H9 (cell line): ENCODE measurements around the gene LDB2. TPM values are rescaled to one million over a fixed set of nuclear protein-coding genes. Genes with fewer than 3 reads are reported as not detected.

Experiments
- DNase-seq: peaks from one replicate; pipeline ENCODE4 v3.0.0-alpha.2; 2017
- H2AFZ ChIP-seq: one replicate; pipeline ENCODE4 v1.6.1; 2013; ENCODE audit warnings: mild to moderate bottlenecking, low read length, control low read depth, moderate library complexity
- H2AK5ac ChIP-seq: 2 replicates; pipeline ENCODE4 v1.6.1; 2013; ENCODE audit warnings: low read length, control low read depth, mixed read lengths; ENCODE audit not compliant: insufficient read length
- H2BK120ac ChIP-seq: one replicate; pipeline ENCODE4 v1.6.1; 2013; ENCODE audit warnings: low read depth, mild to moderate bottlenecking, low read length, control low read depth, inconsistent platforms; ENCODE audit not compliant: poor library complexity, severe bottlenecking
- H2BK12ac ChIP-seq: 2 replicates; pipeline ENCODE4 v1.6.1; 2013; ENCODE audit warnings: low read length, control low read depth, mixed read lengths, low read depth; ENCODE audit not compliant: insufficient read length
- H2BK15ac ChIP-seq: 2 replicates; pipeline ENCODE4 v1.6.1; 2013; ENCODE audit warnings: low read depth, low read length, control low read depth
- H2BK20ac ChIP-seq: one replicate; pipeline ENCODE4 v1.6.1; 2013; ENCODE audit warnings: low read depth, mild to moderate bottlenecking, low read length, control low read depth, inconsistent platforms; ENCODE audit not compliant: poor library complexity, severe bottlenecking
- H2BK5ac ChIP-seq: 2 replicates; pipeline ENCODE4 v1.6.1; 2013; ENCODE audit warnings: low read length, control low read depth, mixed read lengths; ENCODE audit not compliant: insufficient read length
- H3K14ac ChIP-seq: 2 replicates; pipeline ENCODE4 v1.6.1; 2013; ENCODE audit warnings: low read length, control low read depth; ENCODE audit not compliant: insufficient read depth
- H3K18ac ChIP-seq: 2 replicates; pipeline ENCODE4 v1.6.1; 2013; ENCODE audit warnings: low read depth, mild to moderate bottlenecking, mixed read lengths, low read length, control low read depth; ENCODE audit not compliant: insufficient read length
- H3K23ac ChIP-seq: 2 replicates; pipeline ENCODE4 v1.6.1; 2013; ENCODE audit warnings: low read length, control low read depth, mixed read lengths, low read depth; ENCODE audit not compliant: insufficient read length
- H3K23me2 ChIP-seq: 2 replicates; pipeline ENCODE4 v1.6.1; 2013; ENCODE audit warnings: low read depth, mild to moderate bottlenecking, mixed read lengths, low read length, control low read depth; ENCODE audit not compliant: insufficient read length, poor library complexity, severe bottlenecking
- H3K27ac ChIP-seq: 2 replicates; pipeline ENCODE4 v1.5.1; 2013; ENCODE audit warnings: low read length, control low read depth, mixed read lengths, low read depth; ENCODE audit not compliant: insufficient read length
- H3K27me3 ChIP-seq: 2 replicates; pipeline ENCODE4 v1.6.1; 2013; ENCODE audit warnings: low read length, control low read depth, inconsistent platforms; ENCODE audit not compliant: insufficient read depth
- H3K4ac ChIP-seq: 2 replicates; pipeline ENCODE4 v1.6.1; 2013; ENCODE audit warnings: low read depth, mild to moderate bottlenecking, control low read depth, inconsistent platforms, low read length, moderate library complexity
- H3K4me1 ChIP-seq: 2 replicates; pipeline ENCODE4 v1.6.1; 2013; ENCODE audit warnings: low read length, control low read depth, inconsistent platforms; ENCODE audit not compliant: insufficient read depth
- H3K4me2 ChIP-seq: 2 replicates; pipeline ENCODE4 v1.6.1; 2013; ENCODE audit warnings: low read length, control low read depth, mixed read lengths; ENCODE audit not compliant: insufficient read length, insufficient read depth
- H3K56ac ChIP-seq: 2 replicates; pipeline ENCODE4 v1.6.1; 2013; ENCODE audit warnings: low read depth, mild to moderate bottlenecking, mixed read lengths, low read length, control low read depth; ENCODE audit not compliant: insufficient read length
- H3K79me1 ChIP-seq: 2 replicates; pipeline ENCODE4 v1.6.1; 2013; ENCODE audit warnings: low read depth, mild to moderate bottlenecking, moderate library complexity, low read length, control low read depth, inconsistent platforms; ENCODE audit not compliant: insufficient read depth, poor library complexity, severe bottlenecking
- H3K79me2 ChIP-seq: 2 replicates; pipeline ENCODE4 v1.6.1; 2013; ENCODE audit warnings: low read length, control low read depth, inconsistent platforms; ENCODE audit not compliant: insufficient read depth
- H3K9ac ChIP-seq: 2 replicates; pipeline ENCODE4 v1.6.1; 2013; ENCODE audit warnings: low read length, control low read depth, mixed read lengths; ENCODE audit not compliant: insufficient read length; ENCODE audit errors: extremely low read depth
- H3K9me3 ChIP-seq: one replicate; pipeline ENCODE4 v1.6.1; 2013; ENCODE audit warnings: low read depth, low read length, inconsistent platforms; ENCODE audit not compliant: control insufficient read depth
- H3T11ph ChIP-seq: one replicate; pipeline ENCODE4 v1.6.1; 2013; ENCODE audit warnings: mild to moderate bottlenecking, low read length, control low read depth, inconsistent platforms
- H4K20me1 ChIP-seq: one replicate; pipeline ENCODE4 v1.6.1; 2013; ENCODE audit not compliant: control insufficient read depth, insufficient read length, insufficient read depth
- H4K5ac ChIP-seq: 2 replicates; pipeline ENCODE4 v1.6.1; 2013; ENCODE audit warnings: low read depth, mild to moderate bottlenecking, mixed read lengths, low read length, control low read depth; ENCODE audit not compliant: insufficient read length
- H4K8ac ChIP-seq: replicated peaks from 2 replicates; pipeline ENCODE4 v1.6.1; 2013; ENCODE audit warnings: low read length, control low read depth, mixed read lengths, low read depth; ENCODE audit not compliant: insufficient read length
- H4K91ac ChIP-seq: 2 replicates; pipeline ENCODE4 v1.6.1; 2013; ENCODE audit warnings: low read depth, mild to moderate bottlenecking, moderate library complexity, mixed read lengths, low read length, control low read depth; ENCODE audit not compliant: insufficient read length
- H3K27ac Mint-ChIP-seq, 3 experiments: 2 replicates in 2 of 3; 3 replicates in 1 of 3; pipeline ENCODE4 v1.8.0; 2020 to 2021; ENCODE audit warnings: mixed read lengths in 3 of 3, mild to moderate bottlenecking in 1 of 3, moderate library complexity in 1 of 3
- H3K27me3 Mint-ChIP-seq: 2 replicates; pipeline ENCODE4 v1.8.0; 2021; ENCODE audit warnings: low read depth, mild to moderate bottlenecking, moderate library complexity, mixed read lengths
- H3K36me3 Mint-ChIP-seq, 3 experiments: 2 replicates in 2 of 3; 3 replicates in 1 of 3; pipeline ENCODE4 v1.8.0; 2020 to 2021; ENCODE audit warnings: low read depth in 3 of 3, mixed read lengths in 3 of 3; ENCODE audit not compliant: insufficient read depth in 1 of 3
- H3K4me1 Mint-ChIP-seq, 2 experiments: 2 replicates each; pipeline ENCODE4 v1.8.0; 2020; ENCODE audit warnings: mixed read lengths in 2 of 2
- H3K4me3 Mint-ChIP-seq, 2 experiments: 2 replicates in 1 of 2; 3 replicates in 1 of 2; pipeline ENCODE4 v1.8.0; 2020 to 2021; ENCODE audit warnings: mild to moderate bottlenecking in 2 of 2, mixed read lengths in 2 of 2, moderate library complexity in 1 of 2
- H3K9me3 Mint-ChIP-seq, 2 experiments: 2 replicates in 1 of 2; 3 replicates in 1 of 2; pipeline ENCODE4 v1.8.0; 2020; ENCODE audit warnings: mild to moderate bottlenecking in 2 of 2, mixed read lengths in 2 of 2, moderate library complexity in 1 of 2
- CTCF ChIP-seq: fragments of 200-600 bp; sonication (generic); conservative IDR thresholded peaks from 3 replicates; pipeline ENCODE4 v1.8.0; 2021; ENCODE audit warnings: antibody characterized with exemption, mild to moderate bottlenecking
- WGBS: extraction: QIAGEN DNeasy Blood & Tissue Kit; methylation state at CpG from one replicate; pipeline ENCODE4 v1.1.7; 2013; ENCODE audit warnings: missing lambda C conversion rate, low lambda C conversion rate, mixed read lengths; ENCODE audit not compliant: insufficient read length; ENCODE audit errors: extremely low coverage; 5-methylcytosine and 5-hydroxymethylcytosine counted together
- total RNA-seq: library from RNA; stranded (reverse); gene quantifications from 2 replicates; pipeline ENCODE4 v1.2.1, GENCODE V29; 2021

Gene LDB2
- total RNA-seq, 1 experiment from 2014 or later = 22.5 TPM

GRCh38 chr4:16598597-16599206, 299.7 kb downstream of the LDB2 start:
- Histone ChIP-seq H2AK5ac (no peak overlapping the region), H3K18ac (no peak overlapping the region), H3T11ph (no peak overlapping the region), H4K5ac (no peak overlapping the region), H3K4me2 (no peak overlapping the region), H3K23me2 (no peaks in the 10 kb centered on the region), H2BK12ac (no peak overlapping the region), H3K27me3 (no peaks in the 10 kb centered on the region), H3K27ac (no peak overlapping the region), H4K8ac (no peak overlapping the region), H3K9me3 (no peaks in the 10 kb centered on the region), H3K4ac (no peak overlapping the region), H3K23ac (no peak overlapping the region), H3K56ac (no peak overlapping the region), H2BK5ac (no peak overlapping the region), H3K79me1 (no peaks in the 10 kb centered on the region), H2BK120ac (no peak overlapping the region), H4K20me1 (peaks cover 2% of the 10 kb centered on the region), H2BK15ac (no peak overlapping the region), H3K79me2 (no peaks in the 10 kb centered on the region), H2BK20ac (no peak overlapping the region), H4K91ac (no peak overlapping the region), H3K14ac (no peak overlapping the region), H2AFZ (no peak overlapping the region), H3K4me1 (peaks cover 5% of the 10 kb centered on the region; the same call in 1 of the 2 replicates), H3K9ac (no peak overlapping the region)
- H3K27ac Mint-ChIP-seq = peak overlapping the region in 2 of 3 experiments; percentile 16 to 20; a peak in 2 of 7 replicates
- DNase-seq = no peak
- H3K4me3 Mint-ChIP-seq = no peak overlapping the region
- no peaks in the 10 kb centered on the region for H3K9me3 Mint-ChIP-seq
- no peak for TF ChIP-seq CTCF
- peaks cover 16 to 20% of the 10 kb centered on the region in 2 experiments for H3K4me1 Mint-ChIP-seq
- H3K27me3 Mint-ChIP-seq = no peaks in the 10 kb centered on the region
- WGBS = no CpG with 5 or more reads among the region's 7 CpGs
- H3K36me3 Mint-ChIP-seq = no peaks in the 10 kb centered on the region
